Liver (tissue), 9 donors: ENCODE data around the gene BAG2. TPM values are rescaled to one million over a fixed set of nuclear protein-coding genes. Genes with fewer than 3 reads are reported as not detected.

Experiments
- DNase-seq: peaks from one replicate; pipeline ENCODE4 v3.0.0-alpha.2; 2017; ENCODE audit warnings: low spot score
- H3K27ac ChIP-seq, 2 donors: one replicate each; pipeline ENCODE4 v1.7.0; 2013; ENCODE audit warnings: inconsistent platforms in 2 of 2, low read length in 2 of 2, control low read depth in 1 of 2, low read depth in 1 of 2, mild to moderate bottlenecking in 1 of 2
- H3K27me3 ChIP-seq, 4 donors: one replicate each; pipeline versions ENCODE4 v1.6.1 to v1.7.0; 2013; ENCODE audit warnings: low read length in 3 of 4, inconsistent platforms in 1 of 4, mild to moderate bottlenecking in 1 of 4, moderate library complexity in 1 of 4; ENCODE audit not compliant: control insufficient read depth in 4 of 4, insufficient read depth in 4 of 4
- H3K36me3 ChIP-seq, 4 donors: one replicate each; pipeline versions ENCODE4 v1.6.1 to v1.7.0; 2013; ENCODE audit warnings: low read length in 3 of 4, mild to moderate bottlenecking in 3 of 4, low read depth in 1 of 4, moderate library complexity in 1 of 4; ENCODE audit not compliant: control insufficient read depth in 4 of 4, insufficient read depth in 3 of 4
- H3K4me1 ChIP-seq, 4 donors: one replicate each; pipeline versions ENCODE4 v1.6.1 to v1.7.0; 2013; ENCODE audit warnings: low read length in 3 of 4, mild to moderate bottlenecking in 3 of 4, moderate library complexity in 1 of 4; ENCODE audit not compliant: control insufficient read depth in 4 of 4, insufficient read depth in 4 of 4
- H3K4me3 ChIP-seq, 3 donors: one replicate each; pipeline versions ENCODE4 v1.6.1 to v1.7.0; 2013; ENCODE audit warnings: low read length in 3 of 3, control low read depth in 1 of 3, low read depth in 1 of 3, mild to moderate bottlenecking in 1 of 3
- H3K9ac ChIP-seq, 2 donors: one replicate each; pipeline ENCODE4 v1.7.0; 2013; ENCODE audit warnings: low read length in 2 of 2, mild to moderate bottlenecking in 2 of 2, moderate library complexity in 2 of 2, control low read depth in 1 of 2, low read depth in 1 of 2
- H3K9me3 ChIP-seq, 4 donors: one replicate each; pipeline versions ENCODE4 v1.6.1 to v1.7.0; 2013; ENCODE audit warnings: low read length in 3 of 4; ENCODE audit not compliant: control insufficient read depth in 4 of 4
- ATF3 ChIP-seq: IDR thresholded peaks from 2 replicates; pipeline ENCODE4 v1.6.1; 2016; ENCODE audit warnings: antibody characterized with exemption
- CTCF ChIP-seq: fragments of 150-350 bp; IDR thresholded peaks from 2 replicates; pipeline ENCODE4 v1.5.1; 2017; ENCODE audit warnings: improper control_type of control experiment, low read depth, low read length; ENCODE audit not compliant: missing input control
- EGR1 ChIP-seq, 2 donors: IDR thresholded peaks; 2 replicates each; pipeline ENCODE4 v1.6.1; 2016 to 2018; ENCODE audit warnings: antibody characterized with exemption in 2 of 2, low read depth in 2 of 2
- FOXA1 ChIP-seq: IDR thresholded peaks from 2 replicates; pipeline ENCODE4 v1.6.1; 2016; ENCODE audit warnings: antibody characterized with exemption
- GABPA ChIP-seq, 2 donors: IDR thresholded peaks in 1 of 2; conservative IDR thresholded peaks in 1 of 2; 2 replicates each; pipeline ENCODE4 v1.6.1; 2016; ENCODE audit warnings: antibody characterized with exemption in 2 of 2, mild to moderate bottlenecking in 1 of 2, moderate library complexity in 1 of 2
- HNF4A ChIP-seq, 2 donors: conservative IDR thresholded peaks; 2 replicates each; pipeline ENCODE4 v1.6.1; 2016; ENCODE audit warnings: antibody characterized with exemption in 2 of 2, mild to moderate bottlenecking in 2 of 2
- HNF4G ChIP-seq: IDR thresholded peaks from 2 replicates; pipeline ENCODE4 v1.6.1; 2016; ENCODE audit warnings: antibody characterized with exemption
- MAX ChIP-seq: IDR thresholded peaks from 2 replicates; pipeline ENCODE4 v1.6.1; 2016; ENCODE audit warnings: antibody characterized with exemption
- NR2F2 ChIP-seq: IDR thresholded peaks from 2 replicates; pipeline ENCODE4 v1.6.1; 2016; ENCODE audit warnings: antibody characterized with exemption
- RAD21 ChIP-seq, 2 donors: IDR thresholded peaks; 2 replicates each; pipeline ENCODE4 v1.6.1; 2016; ENCODE audit warnings: antibody characterized with exemption in 2 of 2, mild to moderate bottlenecking in 2 of 2
- REST ChIP-seq: IDR thresholded peaks from 2 replicates; pipeline ENCODE4 v1.6.1; 2016; ENCODE audit warnings: antibody characterized with exemption, mild to moderate bottlenecking
- RXRA ChIP-seq, 2 donors: IDR thresholded peaks; 2 replicates each; pipeline ENCODE4 v1.6.1; 2017 to 2018; ENCODE audit warnings: antibody characterized with exemption in 2 of 2, mild to moderate bottlenecking in 1 of 2
- SP1 ChIP-seq: IDR thresholded peaks from 2 replicates; pipeline ENCODE4 v1.6.1; 2018; ENCODE audit warnings: antibody characterized with exemption, mild to moderate bottlenecking
- YY1 ChIP-seq: IDR thresholded peaks from 2 replicates; pipeline ENCODE4 v1.6.1; 2016; ENCODE audit warnings: antibody characterized with exemption, mild to moderate bottlenecking
- polyA plus RNA-seq, 2 donors: library from polyadenylated mRNA; stranded (reverse) in 1 of 2; unstranded in 1 of 2; fragments of 200-250 nt in 1 of 2; fragments of >200 nt in 1 of 2; fragmentation: Nextera tagmentation in 1 of 2; extraction: Ambion mirVana in 1 of 2; gene quantifications; one replicate each; pipeline versions ENCODE4 v1.2.1 to v1.2.3, GENCODE V29; 2013 to 2015
- total RNA-seq, 2 donors: library from RNA; depleted of rRNA; stranded (reverse); fragments of >200 nt; gene quantifications; one replicate each; pipeline ENCODE4 v1.2.3, GENCODE V29; 2014
- donor health status: healthy.
- donor health status: healthy.
- donor health status: healthy.
- donor health status: healthy.
- donor health status: healthy.

BAG2 gene
- total and polyA plus RNA-seq, 4 donors, result 1.8 to 4.9 (median 3.1) TPM

- Histone ChIP-seq H3K36me3 (peaks cover 0 to 3% (median 2%) of the 10 kb centered on the region in 4 donors), H3K9me3 (no peaks in the 10 kb centered on the region), H3K4me3 (no peak overlapping the region), H3K27ac (no peak overlapping the region), H3K4me1 (no peaks in the 10 kb centered on the region), H3K27me3 (no peaks in the 10 kb centered on the region), H3K9ac (no peak overlapping the region)
- no peak for DNase-seq
- TF ChIP-seq NR2F2 (no peak), GABPA (IDR thresholded peaks at IDR 0.05 in 1 of 2, conservative IDR thresholded peaks at IDR 0.05 in 1 of 2) (no peak), ATF3 (no peak), REST (no peak)
Measured at GRCh38 chr6:57127763-57128162, 44.4 kb upstream of the BAG2 start.

- DNase-seq, result no peak
Measured at GRCh38 chr6:57130661-57131177, 41.4 kb upstream of the BAG2 start.

More at GRCh38 chr6:57130661-57131177, 41.4 kb upstream of the BAG2 start:
- Histone ChIP-seq H3K9ac (no peak overlapping the region), H3K9me3 (no peaks in the 10 kb centered on the region), H3K27ac (no peak overlapping the region), H3K27me3 (no peaks in the 10 kb centered on the region), H3K4me3 (no peak overlapping the region), H3K4me1 (no peaks in the 10 kb centered on the region), H3K36me3 (peaks cover 0 to 19% (median 7%) of the 10 kb centered on the region in 4 donors)
- TF ChIP-seq YY1, result no peak
- no peak for TF ChIP-seq HNF4A (conservative IDR thresholded peaks at IDR 0.05)
- no peak for TF ChIP-seq CTCF
- TF ChIP-seq SP1, result no peak
- no peak for TF ChIP-seq HNF4G
- TF ChIP-seq EGR1 (IDR thresholded peaks at IDR 0.05; ENCODE audit: low read depth in 2 of 2), result no peak
- no peak for TF ChIP-seq GABPA (IDR thresholded peaks at IDR 0.05 in 1 of 2, conservative IDR thresholded peaks at IDR 0.05 in 1 of 2)
- TF ChIP-seq REST, result no peak
- no peak for TF ChIP-seq MAX
- no peak for TF ChIP-seq ATF3
- TF ChIP-seq RXRA (IDR thresholded peaks at IDR 0.05), result no peak
- TF ChIP-seq FOXA1, result no peak
- TF ChIP-seq RAD21 (IDR thresholded peaks at IDR 0.05), result no peak
- no peak for TF ChIP-seq NR2F2
